Stomach (tissue), 9 donors: ENCODE measurements around the gene CLDN7. TPM values are rescaled to one million over a fixed set of nuclear protein-coding genes. Genes with fewer than 3 reads are reported as not detected.

Experiments used
- DNase-seq, 2 donors: peaks; one replicate each; pipeline versions ENCODE4 v3.0.0 to v3.0.0-alpha.2; 2013 to 2019
- H3K27ac ChIP-seq, 5 donors: fragments of 200-600 bp in 4 of 5; sonication (generic) in 4 of 5; one replicate each; pipeline ENCODE4 v1.5.1; 2013 to 2019; ENCODE audit warnings: mild to moderate bottlenecking in 1 of 5, moderate library complexity in 1 of 5
- H3K27me3 ChIP-seq, 3 donors: fragments of 200-600 bp; sonication (generic); one replicate each; pipeline ENCODE4 v1.5.1; 2017 to 2019; ENCODE audit warnings: mixed run types in 1 of 3
- H3K36me3 ChIP-seq, 4 donors: fragments of 200-600 bp; sonication (generic); 1 replicate in 3 of 4; 2 replicates in 1 of 4; pipeline ENCODE4 v1.5.1; 2016 to 2019
- H3K4me1 ChIP-seq, 4 donors: fragments of 200-600 bp; sonication (generic); one replicate each; pipeline ENCODE4 v1.5.1; 2016 to 2019
- H3K4me3 ChIP-seq, 4 donors: fragments of 200-600 bp; sonication (generic) in 3 of 4; one replicate each; pipeline ENCODE4 v1.5.1; 2016 to 2019; ENCODE audit warnings: mild to moderate bottlenecking in 1 of 4
- H3K9me3 ChIP-seq, 4 donors: fragments of 200-600 bp; sonication (generic); one replicate each; pipeline ENCODE4 v1.5.1; 2016 to 2019
- CTCF ChIP-seq, 7 experiments: fragments of 450-650 bp in 4 of 7; fragments of 200-600 bp in 3 of 7; sonication (generic) in 3 of 7; IDR thresholded peaks; one replicate each; pipeline ENCODE4 v1.5.1; 2016 to 2019; ENCODE audit warnings: antibody characterized with exemption in 7 of 7, control low read depth in 2 of 7, mild to moderate bottlenecking in 1 of 7
- EP300 ChIP-seq: sonication (generic); formaldehyde crosslinking; IDR thresholded peaks from one replicate; pipeline ENCODE4 v1.6.1; 2017; ENCODE audit warnings: antibody characterized with exemption
- POLR2A ChIP-seq, 4 donors: fragments of 450-650 bp; IDR thresholded peaks; one replicate each; pipeline ENCODE4 v1.6.1; 2016; ENCODE audit warnings: antibody characterized with exemption in 4 of 4, control low read depth in 2 of 4, mild to moderate bottlenecking in 1 of 4, moderate library complexity in 1 of 4
- POLR2AphosphoS5 ChIP-seq, 3 donors: sonication (generic); formaldehyde crosslinking; IDR thresholded peaks; one replicate each; pipeline ENCODE4 v1.6.1; 2016; ENCODE audit warnings: antibody characterized with exemption in 3 of 3
- WGBS, 5 donors: extraction: QIAGEN DNeasy Blood & Tissue Kit in 3 of 5; methylation state at CpG; one replicate each; pipeline versions ENCODE4 v1.1.5 to v1.1.7; 2013 to 2018; 5-methylcytosine and 5-hydroxymethylcytosine counted together
- intact Hi-C: fragments of 100-400 bp; cut with DNase I; formaldehyde crosslinking; loops from one replicate; pipeline ENCODE4 v1.15.1; 2023; ENCODE audit warnings: low total_unique reads
- polyA plus RNA-seq, 3 donors: library from polyadenylated mRNA; stranded (reverse); fragments of 200-250 nt; gene quantifications; one replicate each; pipeline ENCODE4 v1.2.3, GENCODE V29; 2013
- total RNA-seq, 5 donors: library from RNA; depleted of rRNA; stranded (reverse); fragments of >200 nt; gene quantifications; one replicate each; pipeline versions ENCODE4 v1.1.0 to v1.2.3, GENCODE V29; 2014 to 2016
- donor health status: healthy with polysubstance abuse.
- donor health status: Bipolar disorder and iron deficiency.
- donor health status: healthy.

CLDN7 gene
- total and polyA plus RNA-seq, 8 donors, result 1.8 to 829 (median 13.7) TPM

GRCh38 chr17:7308625-7309433, 46.6 kb upstream of the CLDN7 start:
- intact Hi-C loops, result no loop called here

GRCh38 chr17:7307686-7308624, 45.7 kb upstream of the CLDN7 start:
- WGBS, 5 donors, result 0 to 1% (median 1%) methylated on average over 45 to 104 of the region's 104 CpGs
- Histone ChIP-seq H3K27ac (peak overlapping the region; percentile 98 to 100 (median 100)), H3K36me3 (peaks cover 31 to 38% (median 37%) of the 10 kb centered on the region in 4 donors), H3K4me1 (peaks cover 24 to 49% (median 43%) of the 10 kb centered on the region in 4 donors), H3K9me3 (no peaks in the 10 kb centered on the region), H3K27me3 (no peaks in the 10 kb centered on the region), H3K4me3 (peak overlapping the region; percentile 94 to 99 (median 98))
- intact Hi-C loops, result no loop called here
- TF ChIP-seq CTCF (IDR thresholded peaks at IDR 0.05) (no peak), POLR2AphosphoS5 (IDR thresholded peaks at IDR 0.05) (no peak)
- peak; percentile 51 to 82 for DNase-seq

More at GRCh38 chr17:7308625-7309433, 46.6 kb upstream of the CLDN7 start:
- TF ChIP-seq POLR2AphosphoS5 (IDR thresholded peaks at IDR 0.05) (peak; percentile 61 to 80 (median 68)), EP300 (no peak), POLR2A (IDR thresholded peaks at IDR 0.05) (peak in 2 of 4 donors; percentile 41 to 52), CTCF (IDR thresholded peaks at IDR 0.05) (peak in 1 of 7 experiments; percentile 16)
- H3K9me3 ChIP-seq, result no peaks in the 10 kb centered on the region
- no peaks in the 10 kb centered on the region for H3K27me3 ChIP-seq
- peak overlapping the region; percentile 98 to 100 (median 100) for H3K27ac ChIP-seq
- peak; percentile 81 to 94 for DNase-seq
- peaks cover 40 to 46% (median 45%) of the 10 kb centered on the region in 4 donors for H3K36me3 ChIP-seq
- 0 to 2% (median 0%) methylated on average over 13 to 14 of the region's 14 CpGs for WGBS, 5 donors
- peaks cover 32 to 57% (median 51%) of the 10 kb centered on the region in 4 donors for H3K4me1 ChIP-seq
- peak overlapping the region; percentile 94 to 99 (median 98) for H3K4me3 ChIP-seq

GRCh38 chr17:7306911-7307685, 44.8 kb upstream of the CLDN7 start, which contains the start of gene EIF5A:
Gene EIF5A (plus strand): TSS chr17:7307628. CDS start chr17:7309636, 2,008 bp downstream.
- 0 to 1% (median 0%) methylated on average over 55 to 64 of the region's 64 CpGs for WGBS, 5 donors
- H3K9me3 ChIP-seq, result no peaks in the 10 kb centered on the region

More at GRCh38 chr17:7306911-7307685, 44.8 kb upstream of the CLDN7 start, which contains the start of gene EIF5A:
- Histone ChIP-seq H3K27ac (peak within 1 kb of the TSS; percentile 98 to 100 (median 100)), H3K36me3 (peaks cover 23 to 29% (median 28%) of the 10 kb centered on the region in 4 donors), H3K4me3 (peak within 1 kb of the TSS; percentile 94 to 99 (median 98)), H3K4me1 (peaks cover 17 to 40% (median 37%) of the 10 kb centered on the region in 4 donors), H3K27me3 (no peaks in the 10 kb centered on the region)
- intact Hi-C loops, result no loop called here
- TF ChIP-seq EP300 (no peak), POLR2A (IDR thresholded peaks at IDR 0.05) (peak in 2 of 4 donors; percentile 84 to 85), CTCF (IDR thresholded peaks at IDR 0.05) (peak in 1 of 7 experiments; percentile 12), POLR2AphosphoS5 (IDR thresholded peaks at IDR 0.05) (peak; percentile 94 to 97 (median 95))
- DNase-seq, result peak; percentile 100
